Mesothelial cell of epicardium (in vitro differentiated cells): ENCODE data around the gene CADM4. TPM values are rescaled to one million over a fixed set of nuclear protein-coding genes. Genes with fewer than 3 reads are reported as not detected.

Experiments
- DNase-seq, 2 experiments: peaks; one replicate each; pipeline ENCODE4 v3.0.0; 2021; ENCODE audit warnings: low spot score in 2 of 2; ENCODE audit not compliant: unreplicated experiment in 2 of 2
- H3K27ac Mint-ChIP-seq: 2 replicates; pipeline ENCODE4 v1.8.0; 2021; ENCODE audit warnings: mixed read lengths
- H3K27me3 Mint-ChIP-seq: 2 replicates; pipeline ENCODE4 v1.8.0; 2021; ENCODE audit warnings: low read depth, mixed read lengths
- H3K36me3 Mint-ChIP-seq: 2 replicates; pipeline ENCODE4 v1.8.0; 2021; ENCODE audit warnings: mixed read lengths
- H3K4me1 Mint-ChIP-seq: 2 replicates; pipeline ENCODE4 v1.8.0; 2021; ENCODE audit warnings: mixed read lengths
- H3K4me3 Mint-ChIP-seq: 2 replicates; pipeline ENCODE4 v1.8.0; 2021; ENCODE audit warnings: mild to moderate bottlenecking, moderate library complexity, mixed read lengths
- H3K9me3 Mint-ChIP-seq: 2 replicates; pipeline ENCODE4 v1.8.0; 2021; ENCODE audit warnings: mixed read lengths
- total RNA-seq: library from RNA; stranded (reverse); gene quantifications from 3 replicates; pipeline ENCODE4 v1.2.1, GENCODE V29; 2021
- TF ChIP-seq, protein P1 (sequence below): fragments of 200-600 bp; sonication (generic); IDR thresholded peaks from one replicate; pipeline ENCODE4 v1.5.0; 2021; ENCODE audit warnings: antibody characterized with exemption; ENCODE audit not compliant: unreplicated experiment

Gene CADM4
- total RNA-seq, 1 donor from 2014 or later = 47.1 TPM

DNA sequence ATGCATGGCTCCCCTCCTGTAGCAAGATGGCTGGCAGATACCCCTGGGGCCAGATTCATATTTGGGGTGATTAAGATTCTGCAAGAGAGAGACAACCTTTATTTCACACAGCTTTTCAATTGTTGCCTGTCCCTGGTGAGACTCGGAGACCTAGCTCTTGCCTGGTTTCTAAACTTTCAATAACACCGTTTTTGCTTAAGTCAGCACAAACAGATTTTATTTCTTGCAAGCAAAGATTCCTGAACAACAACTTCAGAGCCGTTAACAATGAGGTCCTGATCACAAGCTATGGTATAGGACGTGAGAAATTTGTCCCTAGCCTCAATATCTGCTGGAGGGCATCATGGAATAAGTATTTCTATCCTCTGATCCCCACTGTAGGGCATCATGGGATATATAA lies 2.9 kb upstream of the CADM4 start:
- TF ChIP-seq, protein P1, sequence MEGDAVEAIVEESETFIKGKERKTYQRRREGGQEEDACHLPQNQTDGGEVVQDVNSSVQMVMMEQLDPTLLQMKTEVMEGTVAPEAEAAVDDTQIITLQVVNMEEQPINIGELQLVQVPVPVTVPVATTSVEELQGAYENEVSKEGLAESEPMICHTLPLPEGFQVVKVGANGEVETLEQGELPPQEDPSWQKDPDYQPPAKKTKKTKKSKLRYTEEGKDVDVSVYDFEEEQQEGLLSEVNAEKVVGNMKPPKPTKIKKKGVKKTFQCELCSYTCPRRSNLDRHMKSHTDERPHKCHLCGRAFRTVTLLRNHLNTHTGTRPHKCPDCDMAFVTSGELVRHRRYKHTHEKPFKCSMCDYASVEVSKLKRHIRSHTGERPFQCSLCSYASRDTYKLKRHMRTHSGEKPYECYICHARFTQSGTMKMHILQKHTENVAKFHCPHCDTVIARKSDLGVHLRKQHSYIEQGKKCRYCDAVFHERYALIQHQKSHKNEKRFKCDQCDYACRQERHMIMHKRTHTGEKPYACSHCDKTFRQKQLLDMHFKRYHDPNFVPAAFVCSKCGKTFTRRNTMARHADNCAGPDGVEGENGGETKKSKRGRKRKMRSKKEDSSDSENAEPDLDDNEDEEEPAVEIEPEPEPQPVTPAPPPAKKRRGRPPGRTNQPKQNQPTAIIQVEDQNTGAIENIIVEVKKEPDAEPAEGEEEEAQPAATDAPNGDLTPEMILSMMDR = no peak
- H3K36me3 Mint-ChIP-seq = peaks cover 11% of the 10 kb centered on the region
- no peak overlapping the region for H3K27ac Mint-ChIP-seq
- peaks cover 10% of the 10 kb centered on the region for H3K9me3 Mint-ChIP-seq
- no peak overlapping the region for H3K4me3 Mint-ChIP-seq
- H3K27me3 Mint-ChIP-seq = peaks cover 33% of the 10 kb centered on the region
- DNase-seq = no peak
- H3K4me1 Mint-ChIP-seq = peaks cover 16% of the 10 kb centered on the region

DNA sequence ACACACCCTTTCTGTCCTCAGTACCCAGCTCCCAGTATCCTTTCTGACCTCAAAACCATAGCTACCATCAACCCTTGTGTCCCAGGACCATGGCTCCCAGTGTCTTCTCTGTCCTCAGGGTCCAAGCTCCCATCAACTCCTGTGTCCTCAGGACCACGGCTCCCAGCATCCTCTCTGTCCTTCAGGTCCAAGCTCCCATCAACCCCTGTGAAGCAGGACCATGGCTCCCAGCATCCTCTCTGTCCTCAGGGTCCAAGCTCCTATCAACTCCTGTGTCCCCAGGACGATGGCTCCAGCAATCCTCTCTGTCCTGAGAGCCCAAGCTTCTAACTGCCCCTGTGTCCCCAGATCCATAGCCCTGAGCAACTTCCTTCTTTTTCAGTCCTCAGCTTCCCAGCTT lies 1.7 kb upstream of the CADM4 start:
- peak overlapping the region; percentile 63 for H3K4me3 Mint-ChIP-seq
- H3K36me3 Mint-ChIP-seq = peaks cover 3% of the 10 kb centered on the region
- H3K9me3 Mint-ChIP-seq = peaks cover 3% of the 10 kb centered on the region
- TF ChIP-seq, protein P1 = no peak
- no peak overlapping the region for H3K27ac Mint-ChIP-seq
- H3K4me1 Mint-ChIP-seq = peaks cover 20% of the 10 kb centered on the region
- H3K27me3 Mint-ChIP-seq = peaks cover 33% of the 10 kb centered on the region
- DNase-seq = no peak

DNA sequence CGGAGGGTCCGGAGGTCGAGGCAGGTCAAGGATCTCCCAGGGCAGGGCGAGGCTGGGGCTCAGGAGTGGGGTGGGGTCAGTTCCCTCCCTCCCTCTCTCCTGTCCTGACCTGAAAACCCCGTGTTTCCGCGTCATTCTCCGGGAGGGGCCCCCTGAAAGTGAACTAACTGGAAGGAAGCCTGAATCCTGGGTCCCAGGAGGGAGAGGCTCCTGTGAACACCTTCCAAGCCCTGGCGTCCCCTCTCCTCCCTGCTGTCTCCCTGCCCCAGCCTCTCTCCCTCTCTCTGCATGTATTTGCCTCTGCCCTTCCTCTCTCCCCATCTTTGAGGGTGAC lies 741 bp upstream of the CADM4 start:
- TF ChIP-seq, protein P1 = no peak
- Mint-ChIP-seq H3K27ac (no peak overlapping the region), H3K27me3 (peaks cover 33% of the 10 kb centered on the region), H3K4me3 (peak overlapping the region; percentile 72), H3K9me3 (no peaks in the 10 kb centered on the region), H3K4me1 (peaks cover 27% of the 10 kb centered on the region), H3K36me3 (no peaks in the 10 kb centered on the region)
- DNase-seq = no peak

DNA sequence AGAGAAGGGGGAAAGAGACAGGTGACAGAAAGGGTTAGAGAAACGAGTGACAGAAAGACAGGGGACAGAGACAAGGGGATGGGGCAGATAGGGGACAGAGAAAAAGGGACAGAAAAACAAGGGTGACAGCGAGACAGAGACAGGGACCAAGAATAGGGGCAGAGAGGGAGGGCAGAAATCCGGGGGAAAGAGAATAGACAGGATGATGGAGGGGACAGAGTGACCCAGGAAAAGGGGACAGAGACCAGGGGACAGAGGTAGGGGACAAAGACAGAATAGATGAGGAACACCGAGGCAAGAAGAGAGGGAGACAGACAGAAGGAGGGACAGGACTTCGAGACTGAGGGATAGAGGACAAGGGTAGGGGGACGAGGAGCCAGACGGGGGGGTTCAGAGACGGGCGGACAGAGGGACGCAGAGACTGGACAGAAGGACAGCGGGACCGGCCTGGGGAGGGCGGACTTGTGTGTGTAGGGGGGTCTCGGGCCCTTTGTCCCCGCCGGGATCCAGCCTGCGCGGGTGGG lies 593 bp downstream of the CADM4 start:
- no peak for DNase-seq
- no peaks in the 10 kb centered on the region for H3K9me3 Mint-ChIP-seq
- H3K27me3 Mint-ChIP-seq = peaks cover 33% of the 10 kb centered on the region
- H3K4me1 Mint-ChIP-seq = peaks cover 35% of the 10 kb centered on the region
- TF ChIP-seq, protein P1 = no peak
- peak overlapping the region; percentile 87 for H3K4me3 Mint-ChIP-seq
- no peaks in the 10 kb centered on the region for H3K36me3 Mint-ChIP-seq
- peak overlapping the region; percentile 13 for H3K27ac Mint-ChIP-seq

DNA sequence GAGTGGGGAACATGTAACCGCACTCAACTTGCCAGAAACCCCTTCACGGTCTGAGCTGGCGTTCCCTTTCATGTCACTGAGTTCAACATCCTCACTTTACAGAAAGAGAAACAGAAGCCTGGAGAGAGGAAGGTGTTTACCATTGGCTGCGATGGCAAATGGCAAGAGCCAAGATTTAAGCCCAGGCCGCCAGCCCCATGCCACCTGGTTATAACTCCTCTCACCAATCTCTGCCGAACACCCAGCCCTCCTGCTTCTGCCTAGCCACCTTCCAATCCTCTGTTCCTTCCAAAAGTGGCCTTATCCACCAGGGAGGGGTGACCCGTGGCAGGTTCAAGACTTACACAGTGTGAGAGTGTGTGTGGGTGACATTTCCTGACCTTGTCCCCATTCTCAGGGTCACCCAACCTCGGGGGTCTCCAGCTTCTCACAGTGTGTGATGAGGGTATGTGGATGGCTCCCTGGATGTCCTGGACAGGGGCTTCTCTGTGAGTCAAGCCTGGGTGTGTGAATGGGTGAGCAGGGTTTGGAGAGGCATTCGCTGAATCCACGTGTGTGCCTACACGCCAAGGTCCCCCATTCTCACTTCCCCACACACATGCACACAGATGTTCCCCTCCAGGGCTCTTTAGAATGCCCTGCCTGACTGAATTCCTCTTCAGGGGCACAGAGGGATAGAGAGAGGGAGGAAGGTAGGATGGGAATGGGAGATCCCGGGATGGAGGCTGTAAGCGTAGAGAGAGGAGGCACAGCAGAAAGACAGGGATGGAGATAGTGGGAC lies 1.2 kb downstream of the CADM4 start:
- Mint-ChIP-seq H3K4me3 (peak overlapping the region; percentile 87), H3K27ac (peak overlapping the region; percentile 13), H3K4me1 (peaks cover 35% of the 10 kb centered on the region), H3K27me3 (peaks cover 33% of the 10 kb centered on the region), H3K36me3 (peaks cover under 1% of the 10 kb centered on the region), H3K9me3 (no peaks in the 10 kb centered on the region)
- TF ChIP-seq, protein P1 = no peak
- DNase-seq = no peak
